GM18868 (cell line): ENCODE data around the gene CACNA1I.

Experiments
- ATAC-seq: cut with Tn5 transposase; IDR thresholded peaks from one replicate; pipeline ENCODE4 v1.9.1; 2021; ENCODE audit warnings: mild to moderate bottlenecking, moderate library complexity; ENCODE audit not compliant: unreplicated experiment

CACNA1I gene

DNA sequence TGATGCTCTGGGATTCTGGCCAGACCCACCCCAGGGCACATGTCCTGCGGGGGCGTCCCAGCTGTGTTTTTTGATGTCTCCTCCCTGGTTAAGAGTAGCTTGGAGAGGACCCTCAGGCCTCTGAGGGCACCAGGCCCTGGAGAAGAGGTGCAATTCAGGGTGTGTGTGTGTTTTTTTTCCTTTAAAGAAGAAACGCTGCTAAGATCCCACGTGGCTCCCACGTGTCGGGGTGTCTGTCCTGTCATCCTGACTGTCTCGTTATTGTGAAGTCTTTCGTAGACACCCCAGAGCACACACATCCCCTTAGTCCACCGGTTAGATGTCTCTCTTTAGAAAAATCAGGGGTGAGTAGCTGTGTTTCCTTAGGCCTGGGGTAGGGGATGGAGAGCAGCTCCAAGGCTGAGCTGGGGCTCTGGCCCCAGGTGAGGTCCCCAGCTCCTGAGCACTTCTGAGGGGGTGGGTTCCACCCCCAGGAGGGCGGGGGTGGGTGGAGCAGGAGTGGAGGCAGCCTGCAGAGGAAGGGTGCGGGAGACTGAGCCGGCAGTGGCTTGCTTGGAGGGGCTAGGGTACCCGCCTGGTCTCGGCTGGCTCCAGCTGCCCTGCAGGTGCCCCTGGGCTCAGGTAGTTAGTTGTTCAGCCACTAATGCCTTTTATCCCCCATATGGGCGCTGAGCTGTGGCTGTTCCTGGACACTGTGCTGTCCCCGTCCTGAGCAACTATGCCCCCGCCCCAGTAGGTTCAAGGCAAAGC lies 116.4 kb downstream of the CACNA1I start:
- ATAC-seq = no peak

DNA sequence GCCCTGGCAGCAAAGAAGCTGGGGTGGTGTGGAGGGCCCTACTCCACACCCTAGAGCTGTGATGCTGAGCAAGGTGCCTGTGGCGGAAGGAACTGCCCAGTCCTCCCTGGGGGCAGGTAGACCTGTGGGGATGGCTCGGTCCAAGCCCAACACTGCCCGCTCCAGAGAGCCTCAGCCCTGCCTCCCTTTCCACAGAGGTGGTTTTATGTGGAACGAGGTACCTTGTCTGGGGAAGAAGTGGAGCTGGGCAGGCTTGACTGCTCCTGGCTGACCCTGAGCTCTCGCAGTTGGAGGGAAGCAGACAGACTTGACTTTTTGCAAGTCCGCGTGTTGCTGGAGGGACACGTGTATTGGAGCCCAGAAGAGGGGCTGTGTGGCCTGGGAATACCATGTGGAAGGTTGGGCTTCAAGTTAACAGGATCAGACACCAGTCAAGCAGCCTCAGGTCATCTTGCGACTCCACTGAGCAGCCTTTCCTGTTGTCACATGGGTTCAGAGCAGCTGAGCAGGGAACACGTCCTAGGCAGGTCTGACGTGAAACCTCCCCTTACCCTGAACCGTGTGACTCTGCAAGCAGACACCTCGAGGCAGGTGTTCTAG lies 117.7 kb downstream of the CACNA1I start:
- no peak for ATAC-seq

DNA sequence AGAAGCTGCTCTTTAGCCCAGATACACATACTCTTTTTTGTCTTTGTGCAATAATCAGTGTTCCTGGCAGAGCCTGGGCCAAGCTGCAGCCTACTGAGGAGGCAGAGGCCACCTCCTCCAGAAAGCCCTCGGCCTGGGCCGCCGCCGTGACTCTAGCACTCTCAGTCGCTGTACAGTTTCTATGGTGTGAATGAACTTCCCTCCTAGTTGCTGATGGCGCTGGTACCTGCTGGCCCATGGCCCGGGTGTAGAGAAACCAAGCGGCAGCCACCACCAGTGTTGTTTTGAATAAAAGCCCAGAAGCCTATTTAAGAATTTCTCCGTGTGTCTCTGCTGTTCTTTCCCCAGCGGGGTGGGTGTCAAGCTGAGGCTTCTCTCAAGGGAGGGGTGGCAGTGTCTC lies 118.9 kb downstream of the CACNA1I start:
- no peak for ATAC-seq

DNA sequence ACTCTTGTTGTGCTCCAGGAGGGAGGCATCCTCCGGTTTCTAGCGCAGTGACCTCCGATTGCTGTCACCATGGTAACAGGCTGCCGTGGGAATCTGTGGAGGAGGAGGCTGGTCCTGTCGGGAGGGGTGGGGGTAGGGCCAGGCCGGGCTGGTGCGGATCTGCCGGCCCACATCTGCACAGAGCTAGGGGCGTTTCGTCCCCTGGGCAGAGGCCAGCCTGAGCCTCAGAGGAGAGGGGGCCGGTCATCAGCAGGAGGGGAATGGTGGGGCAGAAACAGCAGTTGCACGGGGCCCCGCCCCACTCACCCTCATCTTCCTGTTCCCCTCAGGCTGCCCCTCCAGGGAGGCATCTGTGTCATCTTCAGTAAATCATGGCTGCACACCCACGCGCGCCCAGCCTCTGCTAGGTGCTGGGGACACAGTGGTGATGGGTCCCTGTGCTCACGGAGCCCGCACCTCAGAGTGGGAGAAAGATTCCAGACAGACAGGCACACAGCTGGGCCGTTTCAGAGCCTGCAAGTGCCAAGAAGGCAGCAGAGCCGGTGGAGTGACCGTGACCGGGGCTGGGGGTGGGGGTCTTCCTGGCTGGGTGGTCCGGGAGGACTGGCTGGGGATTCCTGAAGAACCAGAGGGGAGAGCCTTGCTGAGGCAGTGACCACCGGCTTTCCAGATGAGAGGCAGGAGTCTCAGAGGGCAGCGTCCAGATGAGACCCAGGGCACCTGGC lies 120.5 kb downstream of the CACNA1I start:
- ATAC-seq = no peak

DNA sequence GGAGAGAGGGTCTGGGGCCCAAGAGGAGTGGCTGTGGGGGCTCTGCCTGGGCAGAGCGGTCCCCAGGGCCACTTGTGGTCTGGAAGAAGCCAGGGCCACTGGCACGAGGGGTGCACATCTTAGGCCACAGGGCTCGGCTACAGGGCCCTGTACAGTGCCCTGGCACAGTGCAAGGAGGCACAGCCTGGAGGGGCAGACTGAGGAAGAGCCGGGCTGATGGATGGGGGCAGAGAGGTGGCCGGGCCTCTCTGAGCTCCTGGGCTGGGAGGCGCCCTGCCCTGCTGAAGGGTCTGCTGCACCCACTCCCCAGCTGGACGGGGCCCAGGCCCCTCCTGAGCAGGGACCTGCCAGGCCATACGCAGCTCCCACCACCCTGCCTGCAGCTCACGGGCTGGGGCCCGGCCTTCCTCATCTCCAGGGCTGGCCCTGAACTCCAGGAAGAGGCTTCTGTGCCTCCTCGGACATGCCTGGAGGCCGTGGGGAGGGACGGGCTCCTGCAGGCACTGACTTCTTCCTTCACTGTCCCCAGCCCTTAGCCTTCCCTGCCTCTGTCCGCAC lies 123.5 kb downstream of the CACNA1I start:
- ATAC-seq = no peak

DNA sequence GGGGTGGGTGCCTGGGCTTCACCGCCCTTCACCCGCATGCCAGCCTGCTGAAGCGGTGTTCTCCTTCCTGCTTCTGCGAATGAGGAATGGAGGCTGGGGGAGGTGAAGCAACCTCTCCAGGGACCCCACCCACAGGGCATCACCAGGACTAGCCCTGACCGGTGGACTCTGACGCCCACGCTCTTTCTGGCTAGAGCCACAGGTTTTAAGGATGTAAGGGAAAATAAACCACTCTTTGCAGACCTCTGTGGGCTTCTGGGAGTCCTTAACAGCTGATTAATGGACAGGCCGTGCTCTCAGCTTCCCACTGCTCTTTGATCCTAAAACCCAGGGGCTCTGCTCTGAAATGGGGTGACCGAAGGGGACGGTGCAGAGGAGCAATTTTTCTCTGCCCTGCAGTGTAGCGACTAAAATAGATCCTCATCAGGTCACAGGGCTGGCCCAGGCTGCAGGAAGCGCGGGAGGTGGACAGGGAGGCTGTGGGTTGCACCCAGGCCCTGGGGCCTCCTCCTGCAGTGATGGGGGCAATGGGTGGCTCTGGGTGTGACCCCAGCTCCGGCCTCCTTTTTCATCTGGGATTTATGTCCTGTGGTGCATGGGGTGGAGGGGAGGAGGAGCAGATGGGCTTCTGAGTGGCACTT lies 127.4 kb downstream of the CACNA1I start:
- ATAC-seq = no peak

DNA sequence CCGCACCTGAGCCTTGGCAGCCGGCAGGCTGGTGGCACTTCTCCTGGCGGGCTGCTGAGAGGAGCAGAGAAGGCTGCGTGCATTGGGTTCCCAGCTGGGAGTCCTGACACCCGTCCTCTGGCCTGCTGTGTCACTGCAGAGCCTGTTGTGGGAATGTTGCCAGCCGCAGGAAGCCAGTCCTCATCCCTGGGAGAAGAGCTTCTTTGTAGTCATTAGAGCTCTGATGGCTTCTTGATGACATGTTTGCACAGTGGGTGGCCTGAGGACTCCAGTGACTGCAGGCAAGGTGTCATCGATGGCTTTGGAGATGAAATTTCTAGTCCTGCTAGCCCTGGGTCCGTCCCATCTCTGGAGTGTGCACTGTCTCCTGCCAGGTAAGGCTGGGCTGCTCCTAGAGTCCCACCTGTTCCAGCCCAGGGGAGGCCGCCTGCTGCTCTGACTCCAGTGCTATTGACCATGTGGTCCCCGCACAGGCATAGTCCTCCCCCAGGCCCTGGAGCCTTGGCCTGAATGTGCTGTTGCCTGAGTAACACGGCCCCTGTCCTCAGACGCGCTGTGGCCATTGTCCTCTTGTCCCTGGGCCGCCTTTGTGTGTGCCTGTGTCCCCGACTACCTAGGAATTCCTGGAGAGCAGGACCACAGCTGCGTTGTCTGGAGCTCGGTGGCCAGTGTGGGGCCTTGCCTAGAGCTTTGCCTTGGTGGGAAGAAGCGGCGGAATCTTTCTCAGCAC lies 129.2 kb downstream of the CACNA1I start:
- ATAC-seq = no peak

DNA sequence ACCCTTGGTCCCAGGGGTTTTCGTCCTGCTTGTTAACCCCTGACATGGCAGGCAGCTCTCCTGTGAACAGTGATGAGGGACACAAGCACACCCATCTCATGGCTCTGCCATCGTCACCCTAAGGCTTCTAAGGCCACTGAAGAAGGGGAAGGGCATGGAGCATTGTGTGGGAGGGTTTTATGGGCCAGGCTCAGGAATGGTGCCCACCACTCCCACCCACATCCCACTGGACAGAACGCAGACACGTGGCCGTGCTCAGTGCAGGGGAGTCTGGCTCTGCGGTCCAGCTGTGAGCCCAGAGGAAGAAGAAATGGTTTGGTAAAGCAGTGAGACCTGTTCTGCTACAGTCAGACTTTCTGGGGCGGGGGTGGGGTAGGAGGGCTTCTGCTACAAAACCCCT lies 130.0 kb downstream of the CACNA1I start:
- no peak for ATAC-seq

DNA sequence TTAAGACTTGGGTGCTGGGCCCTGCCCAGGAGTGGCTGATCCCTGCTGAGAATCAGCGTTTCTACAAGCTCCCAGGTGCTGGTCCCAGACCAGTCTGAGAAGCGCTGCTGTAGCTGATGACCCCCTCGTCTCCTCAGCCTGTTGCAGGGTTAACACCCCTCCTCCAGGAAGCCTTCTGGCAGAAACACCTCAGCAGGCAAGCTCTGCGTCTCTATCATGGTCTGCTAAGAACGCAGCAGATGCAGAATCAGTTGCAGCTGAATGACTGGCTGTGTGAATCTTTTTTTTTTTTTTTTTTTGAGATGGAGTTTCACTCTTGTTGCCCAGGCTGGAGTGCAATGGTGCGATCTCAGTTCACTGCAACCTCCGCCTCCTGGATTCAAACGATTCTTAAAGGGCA lies 132.5 kb downstream of the CACNA1I start:
- ATAC-seq = no peak

DNA sequence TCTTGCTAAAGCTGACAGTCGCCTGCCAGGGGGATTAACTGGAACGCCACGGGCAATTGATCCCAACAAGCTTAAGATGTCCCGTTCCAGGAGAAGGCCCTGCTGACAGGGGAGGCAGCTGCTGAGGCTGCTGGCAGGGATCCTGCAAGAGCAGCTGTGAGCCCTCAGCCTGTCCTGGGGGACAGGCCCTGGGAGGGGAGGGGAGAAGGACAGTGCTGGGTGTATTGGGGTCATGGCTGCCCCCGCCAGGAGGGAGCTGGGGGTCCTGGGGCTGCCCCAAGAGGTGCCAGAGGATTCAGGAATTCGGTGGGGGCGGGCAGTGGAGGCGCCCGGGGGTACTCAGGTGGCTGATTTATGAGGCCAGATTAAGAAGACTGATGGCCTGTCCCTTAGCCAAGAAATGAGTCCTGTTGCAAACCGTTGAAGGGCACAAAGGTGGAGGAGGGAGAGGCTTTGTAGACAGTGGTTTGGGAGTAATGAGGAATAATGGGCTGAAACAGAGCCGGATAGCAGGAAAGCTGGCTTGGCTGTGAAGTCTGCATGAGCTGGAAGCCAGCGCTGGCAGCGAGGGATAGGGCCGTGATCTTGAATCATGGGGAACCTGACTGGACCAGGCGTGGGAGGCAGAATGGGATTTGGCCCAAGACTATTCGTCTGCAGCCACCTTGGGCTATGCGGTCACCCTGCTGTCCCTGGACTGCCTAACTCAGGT lies 133.5 kb downstream of the CACNA1I start:
- ATAC-seq = no peak

DNA sequence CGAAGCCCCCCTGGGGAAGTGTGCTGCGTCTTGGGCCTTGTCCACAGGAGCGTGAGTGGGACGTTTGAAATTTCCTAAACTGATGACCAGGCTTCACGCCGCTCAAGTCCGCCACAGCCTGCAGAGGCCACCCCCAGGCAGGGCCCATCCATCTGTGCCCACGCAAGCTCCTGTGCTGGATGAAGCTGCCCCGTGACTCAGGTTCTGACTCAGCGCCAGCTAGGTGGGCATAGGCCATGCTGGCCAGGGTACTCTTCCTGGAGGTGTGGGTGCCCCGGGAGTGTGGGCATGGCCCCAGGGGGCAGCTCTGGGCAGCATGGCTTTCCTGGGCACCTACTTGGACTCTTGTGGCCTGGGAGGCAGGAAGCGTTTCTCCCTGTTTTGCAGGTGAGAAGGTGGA lies 134.8 kb downstream of the CACNA1I start:
- no peak for ATAC-seq

DNA sequence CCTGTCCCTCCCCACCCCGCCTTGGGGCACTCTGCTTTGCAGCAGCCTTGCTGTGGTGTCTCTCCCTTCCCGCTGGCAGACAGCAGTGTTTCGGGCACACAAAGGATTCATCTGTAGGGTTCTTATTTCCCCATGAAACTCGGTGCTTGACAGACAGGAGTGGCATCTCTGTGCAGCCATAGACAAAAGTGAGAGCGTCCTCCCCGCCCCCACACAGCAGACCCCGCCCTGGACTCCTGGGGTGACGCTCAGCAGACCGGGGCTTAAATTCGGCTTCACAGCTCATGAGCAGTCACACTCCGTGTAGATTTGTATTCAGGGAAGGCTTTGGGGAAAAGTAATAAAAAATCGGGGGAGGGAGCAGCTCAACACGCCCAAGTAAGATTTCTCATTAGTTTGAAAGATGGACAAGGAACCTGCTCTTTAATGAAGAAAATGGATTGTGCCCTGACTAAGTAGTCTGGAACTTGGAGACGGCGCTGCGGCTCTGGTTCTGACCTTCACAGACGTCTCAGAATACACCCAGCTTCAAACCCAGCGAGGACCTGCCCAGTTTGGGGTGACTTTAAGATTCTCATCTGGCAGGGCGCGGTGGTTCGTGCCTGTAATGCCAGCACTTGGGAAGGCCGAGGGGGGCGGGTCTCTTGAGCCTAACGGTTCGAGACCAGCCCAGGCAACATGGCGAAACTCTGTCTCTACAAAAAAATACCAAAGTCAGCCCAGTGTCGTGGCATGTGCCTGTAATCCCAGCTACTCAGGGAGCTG lies 136.0 kb downstream of the CACNA1I start:
- ATAC-seq = no peak

DNA sequence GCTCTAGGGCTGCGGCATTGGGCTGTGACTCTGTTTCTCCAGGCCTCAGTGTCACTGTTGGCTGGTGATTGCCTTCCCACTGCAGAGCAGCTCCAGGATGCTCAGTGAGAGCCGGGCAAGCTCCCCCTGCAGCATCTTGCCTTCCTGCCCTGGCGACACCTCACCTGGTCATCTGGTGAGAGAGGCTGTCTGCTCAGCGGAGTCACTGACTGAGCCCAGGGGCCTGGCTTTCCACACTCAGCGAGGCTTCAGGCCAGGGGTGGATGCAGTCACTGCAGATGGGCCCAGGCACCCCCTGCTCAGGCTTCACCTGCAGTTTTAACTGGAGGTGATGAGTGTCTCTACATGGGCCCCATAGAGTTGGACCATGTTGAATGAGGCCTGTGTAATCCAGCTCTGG lies 136.8 kb downstream of the CACNA1I start:
- no peak for ATAC-seq

DNA sequence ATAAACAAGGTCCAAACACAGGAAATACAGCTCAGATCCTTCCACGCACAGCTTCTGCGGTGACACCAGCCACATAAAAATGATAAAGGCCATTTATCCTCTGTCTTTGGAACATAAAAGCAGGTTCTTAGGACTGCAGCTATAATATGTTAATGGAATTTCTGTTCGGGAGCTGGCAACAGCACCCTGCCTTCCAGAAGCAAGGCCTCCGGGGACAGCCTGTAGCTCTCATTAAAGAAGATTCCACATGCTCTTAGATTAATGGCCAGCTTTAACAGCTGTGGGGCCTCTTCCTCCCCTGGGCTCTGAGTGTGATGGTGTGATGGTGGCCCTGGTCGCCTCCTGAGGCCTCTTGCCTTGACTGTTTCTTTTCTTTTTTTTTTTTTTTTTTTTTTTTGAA lies 137.3 kb downstream of the CACNA1I start:
- ATAC-seq = no peak

DNA sequence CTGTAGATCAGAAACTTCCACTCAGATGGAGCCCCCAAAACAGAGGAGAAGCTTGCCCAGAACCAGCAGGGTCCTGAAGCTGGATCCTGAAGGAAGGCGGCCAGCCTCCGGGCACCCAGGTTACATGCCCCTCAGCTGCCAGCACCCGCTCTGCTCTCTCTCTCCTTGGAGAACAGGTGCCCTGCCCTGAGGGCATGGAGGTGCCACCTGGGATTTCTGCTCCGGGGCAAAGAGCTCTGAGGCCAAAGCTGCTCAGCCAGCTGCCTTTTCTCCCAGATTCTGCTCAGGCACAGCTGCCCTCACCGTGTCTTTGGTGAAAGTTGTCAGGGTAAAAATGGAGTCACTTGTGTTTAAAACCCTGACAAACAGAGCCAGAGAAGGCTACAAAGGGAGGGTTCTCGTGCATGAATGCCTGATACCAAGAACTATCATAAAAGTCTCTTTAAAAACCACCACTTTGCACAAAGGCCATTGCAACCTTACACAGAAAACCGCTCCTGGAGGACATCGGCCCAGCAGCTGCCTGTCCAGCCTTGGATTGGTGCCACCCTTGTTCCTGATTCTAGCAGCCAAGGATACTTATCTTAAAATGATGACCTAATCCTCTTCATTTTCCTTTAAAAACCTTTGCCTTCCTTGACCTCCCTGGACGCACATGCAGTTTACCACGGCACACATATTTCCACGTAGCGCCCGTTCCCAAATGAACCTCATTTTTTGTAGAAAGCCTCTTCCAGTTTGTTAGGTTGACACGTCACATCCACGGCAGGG lies 140.0 kb downstream of the CACNA1I start:
- ATAC-seq = no peak

DNA sequence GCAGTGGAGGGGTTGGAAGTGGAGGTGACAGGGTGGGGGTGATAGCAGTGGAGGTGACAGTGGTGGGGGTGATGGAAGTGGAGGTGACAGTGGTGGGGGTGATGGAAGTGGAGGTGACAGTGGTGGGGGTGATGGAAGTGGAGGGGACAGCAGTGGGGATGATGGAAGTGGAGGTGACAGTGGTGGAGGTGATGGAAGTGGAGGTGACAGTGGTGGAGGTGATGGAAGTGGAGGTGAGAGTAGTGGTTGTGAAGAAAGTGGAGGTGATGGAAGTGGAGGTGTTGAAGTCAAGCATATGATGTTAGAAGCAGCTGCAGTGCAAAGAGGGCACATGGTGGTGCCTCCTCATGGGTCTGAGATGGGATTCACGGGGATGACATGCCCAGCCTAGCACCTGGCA lies 141.5 kb downstream of the CACNA1I start:
- ATAC-seq = no peak

DNA sequence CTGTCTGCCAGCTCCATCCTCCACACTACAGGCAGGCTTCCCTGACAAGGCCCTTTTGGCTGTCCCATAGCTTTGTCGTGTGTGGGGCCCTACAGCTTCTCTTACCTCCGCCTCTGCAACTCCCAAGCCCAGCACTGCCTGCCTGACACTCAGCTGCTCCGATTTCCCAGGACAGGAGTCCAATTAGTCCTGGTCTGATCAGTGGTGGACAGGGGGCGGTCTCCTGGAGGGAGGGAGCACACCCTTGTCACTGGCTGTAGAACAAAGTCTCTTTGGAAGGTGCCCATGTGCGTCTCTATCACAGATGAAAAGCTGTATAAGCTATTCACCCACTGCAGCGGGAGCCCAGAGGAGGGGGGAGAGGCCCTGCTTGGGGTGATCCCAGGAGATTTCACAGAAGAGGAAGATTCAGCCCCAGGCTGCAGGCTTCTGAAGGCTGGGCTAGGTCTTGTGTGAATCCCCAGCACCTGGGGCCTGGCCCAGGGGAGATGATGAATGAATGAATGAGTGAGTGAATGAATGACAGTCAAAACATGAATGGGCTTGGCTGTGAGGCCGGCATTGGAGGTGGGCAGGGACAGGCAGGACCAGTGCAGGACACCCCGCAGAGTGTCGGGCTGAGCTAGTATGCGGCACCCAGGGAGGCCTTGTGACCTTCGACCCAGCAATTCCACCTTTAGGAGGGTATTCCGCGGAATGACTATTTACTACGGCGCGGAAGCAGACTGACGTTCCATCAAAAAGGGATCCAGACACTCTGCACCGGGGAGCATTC lies 142.4 kb downstream of the CACNA1I start:
- ATAC-seq = no peak

DNA sequence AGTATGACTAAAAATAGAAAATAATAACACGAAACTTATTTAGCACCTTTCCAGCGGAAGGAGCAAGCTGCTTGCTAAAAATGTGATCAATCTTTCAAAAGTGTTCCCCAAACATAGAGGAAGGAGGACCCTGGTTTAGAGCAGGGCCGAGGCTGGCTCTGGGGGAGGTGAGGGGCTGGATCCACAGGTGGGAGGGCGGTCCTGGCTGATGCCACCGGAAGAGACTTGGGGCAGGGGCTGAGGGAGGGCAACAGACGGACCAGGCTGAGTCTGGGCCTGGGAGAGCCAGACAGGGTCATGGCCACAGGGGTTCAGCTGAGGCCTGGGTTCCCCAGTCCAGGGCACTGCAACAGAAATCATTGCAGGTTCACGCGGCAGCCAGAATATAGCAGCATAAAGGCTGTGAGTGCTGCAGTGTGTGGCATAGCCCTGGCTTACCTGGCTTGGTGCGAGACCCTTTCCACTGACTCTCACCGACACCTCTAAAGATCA lies 143.3 kb downstream of the CACNA1I start:
- ATAC-seq = no peak
